Parathyroid adenoma (tissue), 2 donors: Measurements from ENCODE around the gene ACVR1C.
"Not testable (repeated sequence)": the region's sequence is repeated elsewhere in the genome, so short reads cannot be mapped to it uniquely, and the experiment has no call there.

Source experiments
- H2AFZ ChIP-seq: fragments of 300-600 bp; sonication (generic); one replicate; pipeline ENCODE4 v1.7.0; 2017; ENCODE audit warnings: antibody characterized with exemption, mild to moderate bottlenecking
- H3K27ac ChIP-seq: fragments of 300-600 bp; sonication (generic); one replicate; pipeline ENCODE4 v1.7.0; 2017
- H3K27me3 ChIP-seq: fragments of 300-600 bp; sonication (generic); one replicate; pipeline ENCODE4 v1.7.0; 2017; ENCODE audit warnings: low read length; ENCODE audit not compliant: control insufficient read depth, insufficient read depth
- H3K36me3 ChIP-seq: fragments of 300-600 bp; sonication (generic); one replicate; pipeline ENCODE4 v1.7.0; 2017; ENCODE audit warnings: low read length; ENCODE audit not compliant: control insufficient read depth, insufficient read depth
- H3K4me1 ChIP-seq: fragments of 300-600 bp; sonication (generic); one replicate; pipeline ENCODE4 v1.7.0; 2017; ENCODE audit warnings: control low read depth
- H3K4me2 ChIP-seq: fragments of 300-600 bp; sonication (generic); one replicate; pipeline ENCODE4 v1.7.0; 2017; ENCODE audit warnings: low read length
- H3K4me3 ChIP-seq: fragments of 300-600 bp; sonication (generic); one replicate; pipeline ENCODE4 v1.7.0; 2017; ENCODE audit warnings: low read depth, low read length
- H3K79me2 ChIP-seq: fragments of 300-600 bp; sonication (generic); one replicate; pipeline ENCODE4 v1.7.0; 2017; ENCODE audit warnings: control low read depth
- H3K9ac ChIP-seq: fragments of 300-600 bp; sonication (generic); one replicate; pipeline ENCODE4 v1.7.0; 2017; ENCODE audit warnings: mild to moderate bottlenecking
- H3K9me3 ChIP-seq: fragments of 300-600 bp; sonication (generic); one replicate; pipeline ENCODE4 v1.7.0; 2017; ENCODE audit warnings: low read length; ENCODE audit not compliant: control insufficient read depth
- CTCF ChIP-seq: fragments of 300-600 bp; sonication (generic); IDR thresholded peaks from one replicate; pipeline ENCODE4 v1.7.0; 2017; ENCODE audit warnings: antibody characterized with exemption, mild to moderate bottlenecking
- donor health status: primary hyperparathyroidism.

Gene ACVR1C

DNA sequence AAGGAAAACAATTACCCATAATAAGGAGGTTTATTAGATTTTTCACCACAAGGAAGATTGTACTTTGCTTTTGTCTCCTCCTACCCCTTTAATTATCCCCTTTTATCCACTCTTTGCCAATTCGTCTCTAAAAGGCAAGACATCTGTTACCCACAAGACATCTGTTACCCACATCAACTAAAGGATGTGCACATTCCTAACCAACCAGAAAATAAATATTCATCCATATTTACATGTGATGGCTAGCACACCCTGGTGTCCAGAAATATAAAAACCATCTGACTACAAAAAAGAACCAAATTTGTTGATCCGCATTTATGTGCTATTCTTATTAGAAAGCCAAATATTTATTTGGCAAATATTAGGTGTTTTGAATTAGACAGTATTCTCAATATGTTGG lies 35.7 kb downstream of the ACVR1C start:
- no peaks in the 10 kb centered on the region for H3K36me3 ChIP-seq
- no peaks in the 10 kb centered on the region for H3K4me1 ChIP-seq
- TF ChIP-seq CTCF = no peak
- no peak overlapping the region for H3K27ac ChIP-seq
- H3K9ac ChIP-seq = no peak overlapping the region
- no peak overlapping the region for H3K4me3 ChIP-seq
- H3K79me2 ChIP-seq = no peaks in the 10 kb centered on the region
- H2AFZ ChIP-seq = no peak overlapping the region
- H3K27me3 ChIP-seq = no peaks in the 10 kb centered on the region
- no peaks in the 10 kb centered on the region for H3K9me3 ChIP-seq
- H3K4me2 ChIP-seq = no peak overlapping the region

DNA sequence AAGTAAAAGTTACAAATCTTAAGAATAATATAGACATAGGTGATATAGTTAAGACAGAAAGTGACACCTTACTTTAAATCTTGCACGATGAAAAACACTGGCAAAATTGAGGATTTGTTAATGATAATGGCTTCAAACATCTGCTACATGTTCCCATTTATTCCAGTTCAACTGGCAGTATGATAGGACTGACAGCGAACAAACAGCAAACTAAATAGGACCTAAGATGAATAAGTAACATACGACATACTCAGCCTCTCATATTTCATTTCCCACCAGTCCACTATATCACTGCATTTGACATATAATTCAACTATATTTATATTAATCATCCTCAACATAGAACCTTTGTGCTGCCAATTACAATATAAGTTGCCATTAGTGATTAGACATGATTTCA lies 36.3 kb downstream of the ACVR1C start:
- Histone ChIP-seq H3K27ac (no peak overlapping the region), H3K36me3 (no peaks in the 10 kb centered on the region), H3K27me3 (no peaks in the 10 kb centered on the region), H3K4me2 (no peak overlapping the region), H3K4me1 (no peaks in the 10 kb centered on the region), H3K79me2 (no peaks in the 10 kb centered on the region), H3K9ac (no peak overlapping the region), H3K9me3 (no peaks in the 10 kb centered on the region), H3K4me3 (no peak overlapping the region), H2AFZ (no peak overlapping the region)
- no peak for TF ChIP-seq CTCF

DNA sequence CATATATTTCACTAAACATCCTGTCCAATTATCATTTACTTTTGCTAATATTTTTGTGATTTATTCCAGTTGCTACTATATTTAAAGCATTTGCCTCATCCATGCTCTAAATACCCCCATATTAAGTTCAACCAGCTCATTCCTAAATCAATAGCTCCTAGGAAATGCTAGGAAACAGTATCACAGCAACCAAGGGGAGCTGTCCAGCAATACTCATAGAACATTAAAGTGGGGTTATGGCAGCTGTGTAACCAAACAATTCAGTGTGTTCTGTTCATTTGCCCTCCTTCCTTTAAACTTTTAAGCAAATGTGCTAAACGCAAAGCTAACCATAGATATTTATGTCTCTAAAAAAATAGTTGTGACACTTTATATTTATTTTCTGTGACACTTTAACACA lies 41.1 kb downstream of the ACVR1C start:
- Histone ChIP-seq H3K9ac (no peak overlapping the region), H2AFZ (no peak overlapping the region), H3K36me3 (no peaks in the 10 kb centered on the region), H3K79me2 (no peaks in the 10 kb centered on the region), H3K4me1 (no peaks in the 10 kb centered on the region), H3K4me3 (no peak overlapping the region), H3K27ac (no peak overlapping the region), H3K9me3 (no peaks in the 10 kb centered on the region), H3K27me3 (no peaks in the 10 kb centered on the region), H3K4me2 (no peak overlapping the region)
- no peak for TF ChIP-seq CTCF

GRCh38 chr2:157574165-157574564 lies 54.5 kb downstream of the ACVR1C start:
- H3K9me3 ChIP-seq = no peaks in the 10 kb centered on the region
- no peaks in the 10 kb centered on the region for H3K36me3 ChIP-seq
- H3K79me2 ChIP-seq = no peaks in the 10 kb centered on the region
- no peak overlapping the region for H3K4me2 ChIP-seq
- no peaks in the 10 kb centered on the region for H3K27me3 ChIP-seq
- no peaks in the 10 kb centered on the region for H3K4me1 ChIP-seq
- no peak overlapping the region for H2AFZ ChIP-seq
- no peak overlapping the region for H3K27ac ChIP-seq
- TF ChIP-seq CTCF = no peak
- H3K9ac ChIP-seq = no peak overlapping the region
- no peak overlapping the region for H3K4me3 ChIP-seq

GRCh38 chr2:157572725-157573124 lies 55.9 kb downstream of the ACVR1C start:
- no peaks in the 10 kb centered on the region for H3K4me1 ChIP-seq

DNA sequence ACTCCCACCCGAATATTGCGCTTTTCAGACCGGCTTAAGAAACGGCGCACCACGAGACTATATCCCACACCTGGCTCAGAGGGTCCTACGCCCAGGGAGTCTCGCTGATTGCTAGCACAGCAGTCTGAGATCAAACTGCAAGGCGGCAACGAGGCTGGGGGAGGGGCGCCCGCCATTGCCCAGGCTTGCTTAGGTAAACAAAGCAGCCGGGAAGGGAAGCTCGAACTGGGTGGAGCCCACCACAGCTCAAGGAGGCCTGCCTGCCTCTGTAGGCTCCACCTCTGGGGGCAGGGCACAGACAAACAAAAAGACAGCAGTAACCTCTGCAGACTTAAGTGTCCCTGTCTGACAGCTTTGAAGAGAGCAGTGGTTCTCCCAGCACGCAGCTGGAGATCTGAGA lies 62.0 kb downstream of the ACVR1C start:
- not testable (repeated sequence) for H3K4me2 ChIP-seq, H3K27me3 ChIP-seq, H3K27ac ChIP-seq

More at GRCh38 chr2:157572725-157573124, 55.9 kb downstream of the ACVR1C start:
- Histone ChIP-seq H3K4me2 (no peak overlapping the region), H3K27ac (no peak overlapping the region), H2AFZ (no peak overlapping the region), H3K27me3 (no peaks in the 10 kb centered on the region), H3K9ac (no peak overlapping the region), H3K4me3 (no peak overlapping the region), H3K9me3 (no peaks in the 10 kb centered on the region), H3K36me3 (no peaks in the 10 kb centered on the region), H3K79me2 (no peaks in the 10 kb centered on the region)
- no peak for TF ChIP-seq CTCF

GRCh38 chr2:157566113-157566512 lies 62.6 kb downstream of the ACVR1C start:
- not testable (repeated sequence) for H3K27ac ChIP-seq, H3K9me3 ChIP-seq, H3K79me2 ChIP-seq, H2AFZ ChIP-seq, H3K27me3 ChIP-seq, H3K9ac ChIP-seq, H3K4me3 ChIP-seq, H3K36me3 ChIP-seq, H3K4me1 ChIP-seq, H3K4me2 ChIP-seq

More for the DNA sequence above, 62.0 kb downstream of the ACVR1C start:
- not testable (repeated sequence) for H2AFZ ChIP-seq, H3K9ac ChIP-seq, H3K4me1 ChIP-seq, H3K4me3 ChIP-seq, H3K36me3 ChIP-seq, H3K79me2 ChIP-seq, H3K9me3 ChIP-seq
